IgD-negative memory B cell (primary cell): ENCODE data around the gene PGM5. TPM values are rescaled to one million over a fixed set of nuclear protein-coding genes. Genes with fewer than 3 reads are reported as not detected.

Experiments used
- H3K27ac Mint-ChIP-seq, 3 donors: one replicate each; pipeline ENCODE4 v1.8.0; 2020 to 2022; ENCODE audit warnings: mild to moderate bottlenecking in 3 of 3, mixed read lengths in 3 of 3, moderate library complexity in 1 of 3
- H3K27me3 Mint-ChIP-seq: one replicate; pipeline ENCODE4 v1.8.0; 2021; ENCODE audit warnings: mixed read lengths
- H3K36me3 Mint-ChIP-seq: one replicate; pipeline ENCODE4 v1.8.0; 2020; ENCODE audit warnings: mild to moderate bottlenecking, mixed read lengths
- H3K4me1 Mint-ChIP-seq, 3 donors: one replicate each; pipeline ENCODE4 v1.8.0; 2020 to 2022; ENCODE audit warnings: mixed read lengths in 3 of 3, mild to moderate bottlenecking in 1 of 3
- H3K4me3 Mint-ChIP-seq, 4 donors: one replicate each; pipeline ENCODE4 v1.8.0; 2020 to 2022; ENCODE audit warnings: mild to moderate bottlenecking in 4 of 4, mixed read lengths in 4 of 4, moderate library complexity in 3 of 4
- H3K9me3 Mint-ChIP-seq, 3 donors: one replicate each; pipeline ENCODE4 v1.8.0; 2020 to 2021; ENCODE audit warnings: mixed read lengths in 3 of 3, mild to moderate bottlenecking in 1 of 3
- polyA plus RNA-seq: library from polyadenylated mRNA; unstranded; fragments of 300-500 nt; fragmentation: Illumina TruSeq; gene quantifications from one replicate; pipeline ENCODE4 v1.2.3, GENCODE V29; 2021

Gene PGM5
- polyA plus RNA-seq, 1 donor from 2014 or later = not detected

GRCh38 chr9:68493541-68493940 is 137.1 kb downstream of the PGM5 start:
- no peaks in the 10 kb centered on the region for H3K9me3 Mint-ChIP-seq
- H3K27me3 Mint-ChIP-seq = peaks cover 19% of the 10 kb centered on the region
- no peaks in the 10 kb centered on the region for H3K4me1 Mint-ChIP-seq
- peaks cover 5% of the 10 kb centered on the region for H3K36me3 Mint-ChIP-seq
- H3K27ac Mint-ChIP-seq = no peak overlapping the region
- no peak overlapping the region for H3K4me3 Mint-ChIP-seq

- Mint-ChIP-seq H3K9me3 (no peaks in the 10 kb centered on the region), H3K4me3 (no peak overlapping the region), H3K27me3 (peaks cover 17% of the 10 kb centered on the region), H3K4me1 (no peaks in the 10 kb centered on the region), H3K36me3 (peaks cover under 1% of the 10 kb centered on the region), H3K27ac (no peak overlapping the region)
These were observed 137.7 kb downstream of the PGM5 start for GRCh38 chr9:68493958-68494577.

DNA sequence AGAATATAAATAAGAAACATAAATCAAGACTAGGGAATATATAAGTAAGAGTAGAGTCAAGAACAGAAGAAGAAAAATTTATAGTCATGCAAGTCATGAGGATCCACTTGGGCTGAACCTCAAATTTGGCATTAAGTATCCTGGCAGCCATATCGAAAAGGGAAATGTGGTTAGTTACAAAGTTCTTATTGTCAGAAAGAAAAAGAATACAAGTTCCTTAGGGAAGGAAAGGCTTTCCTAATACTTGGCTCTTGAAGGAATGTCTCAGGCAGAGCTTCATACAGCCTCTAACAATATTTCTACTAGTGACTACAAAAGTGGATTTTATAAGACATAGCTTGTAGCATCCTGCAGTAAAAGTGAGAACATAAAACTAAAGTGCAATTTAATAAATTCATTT is 138.8 kb downstream of the PGM5 start:
- no peak overlapping the region for H3K4me3 Mint-ChIP-seq
- peaks cover 16% of the 10 kb centered on the region for H3K27me3 Mint-ChIP-seq
- no peaks in the 10 kb centered on the region for H3K4me1 Mint-ChIP-seq

DNA sequence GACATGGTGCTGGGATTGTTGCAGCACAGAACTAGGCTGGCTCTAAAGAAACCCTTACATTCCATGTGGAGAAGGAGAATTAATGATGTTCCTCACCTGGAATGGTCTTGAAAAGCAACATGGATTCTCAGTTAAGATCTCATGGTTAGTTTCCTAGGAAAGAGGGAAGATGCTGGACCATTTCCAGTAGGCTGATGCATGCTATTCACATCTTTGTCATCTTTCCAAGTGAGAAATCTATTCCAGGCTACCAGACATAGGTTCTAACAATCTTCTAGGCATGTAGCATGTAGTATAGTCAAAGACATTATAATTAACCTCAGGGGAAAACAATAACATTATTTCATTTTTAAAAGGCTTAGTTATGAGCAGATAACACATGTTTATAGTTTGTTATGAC is 139.9 kb downstream of the PGM5 start:
- Mint-ChIP-seq H3K27me3 (peaks cover 11% of the 10 kb centered on the region), H3K9me3 (no peaks in the 10 kb centered on the region), H3K36me3 (no peaks in the 10 kb centered on the region), H3K27ac (no peak overlapping the region), H3K4me3 (no peak overlapping the region), H3K4me1 (no peaks in the 10 kb centered on the region)

More for the DNA sequence above, 138.8 kb downstream of the PGM5 start:
- Mint-ChIP-seq H3K9me3 (no peaks in the 10 kb centered on the region), H3K27ac (no peak overlapping the region), H3K36me3 (no peaks in the 10 kb centered on the region)

GRCh38 chr9:68497629-68498028 is 141.2 kb downstream of the PGM5 start:
- no peak overlapping the region for H3K27ac Mint-ChIP-seq
- H3K4me3 Mint-ChIP-seq = no peak overlapping the region
- H3K27me3 Mint-ChIP-seq = peaks cover 11% of the 10 kb centered on the region
- no peaks in the 10 kb centered on the region for H3K36me3 Mint-ChIP-seq
- no peaks in the 10 kb centered on the region for H3K4me1 Mint-ChIP-seq
- no peaks in the 10 kb centered on the region for H3K9me3 Mint-ChIP-seq

DNA sequence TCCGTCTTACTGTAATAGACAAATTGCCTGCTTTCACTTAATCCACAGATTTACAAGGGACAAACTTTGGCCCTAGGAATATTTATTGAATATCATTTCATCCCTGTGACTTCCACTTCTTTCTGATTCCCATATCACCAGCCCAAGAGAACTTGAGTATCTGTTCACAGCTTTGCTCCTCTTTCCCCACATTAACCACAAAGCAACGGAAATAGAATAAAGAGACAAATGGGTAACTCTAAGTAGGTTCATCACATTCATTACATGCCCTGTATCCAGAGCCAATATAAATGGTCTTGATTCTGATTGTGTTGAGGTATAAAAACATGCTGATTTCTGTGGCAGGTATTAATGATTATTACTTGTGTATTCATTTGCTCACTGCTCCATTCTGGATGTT is 142.4 kb downstream of the PGM5 start:
- H3K36me3 Mint-ChIP-seq = no peaks in the 10 kb centered on the region
- H3K27ac Mint-ChIP-seq = no peak overlapping the region
- no peak overlapping the region for H3K4me3 Mint-ChIP-seq
- H3K4me1 Mint-ChIP-seq = no peaks in the 10 kb centered on the region
- H3K27me3 Mint-ChIP-seq = peaks cover 8% of the 10 kb centered on the region
- no peaks in the 10 kb centered on the region for H3K9me3 Mint-ChIP-seq

- no peaks in the 10 kb centered on the region for H3K9me3 Mint-ChIP-seq
- H3K4me3 Mint-ChIP-seq = no peak overlapping the region
- H3K27ac Mint-ChIP-seq = no peak overlapping the region
- H3K27me3 Mint-ChIP-seq = peaks cover 6% of the 10 kb centered on the region
- peaks cover 0 to 2% (median 0%) of the 10 kb centered on the region in 3 donors for H3K4me1 Mint-ChIP-seq
- H3K36me3 Mint-ChIP-seq = no peaks in the 10 kb centered on the region
These were observed 144.3 kb downstream of the PGM5 start for GRCh38 chr9:68500457-68501381.

- Mint-ChIP-seq H3K4me1 (peaks cover 0 to 8% (median 8%) of the 10 kb centered on the region in 3 donors), H3K27ac (no peak overlapping the region), H3K27me3 (peaks cover 5% of the 10 kb centered on the region), H3K9me3 (no peaks in the 10 kb centered on the region), H3K4me3 (no peak overlapping the region), H3K36me3 (no peaks in the 10 kb centered on the region)
These were observed 145.9 kb downstream of the PGM5 start for GRCh38 chr9:68502279-68502678.

GRCh38 chr9:68505681-68506409 is 149.4 kb downstream of the PGM5 start:
- Mint-ChIP-seq H3K27me3 (no peaks in the 10 kb centered on the region), H3K36me3 (no peaks in the 10 kb centered on the region), H3K9me3 (no peaks in the 10 kb centered on the region), H3K4me1 (peaks cover 0 to 10% (median 9%) of the 10 kb centered on the region in 3 donors), H3K4me3 (no peak overlapping the region), H3K27ac (no peak overlapping the region)

GRCh38 chr9:68506551-68506950 is 150.1 kb downstream of the PGM5 start:
- no peaks in the 10 kb centered on the region for H3K9me3 Mint-ChIP-seq
- H3K27ac Mint-ChIP-seq = no peak overlapping the region
- H3K4me1 Mint-ChIP-seq = peaks cover 0 to 10% (median 9%) of the 10 kb centered on the region in 3 donors
- H3K36me3 Mint-ChIP-seq = no peaks in the 10 kb centered on the region
- H3K27me3 Mint-ChIP-seq = no peaks in the 10 kb centered on the region
- H3K4me3 Mint-ChIP-seq = peak overlapping the region in 1 of 4 donors; percentile 35

DNA sequence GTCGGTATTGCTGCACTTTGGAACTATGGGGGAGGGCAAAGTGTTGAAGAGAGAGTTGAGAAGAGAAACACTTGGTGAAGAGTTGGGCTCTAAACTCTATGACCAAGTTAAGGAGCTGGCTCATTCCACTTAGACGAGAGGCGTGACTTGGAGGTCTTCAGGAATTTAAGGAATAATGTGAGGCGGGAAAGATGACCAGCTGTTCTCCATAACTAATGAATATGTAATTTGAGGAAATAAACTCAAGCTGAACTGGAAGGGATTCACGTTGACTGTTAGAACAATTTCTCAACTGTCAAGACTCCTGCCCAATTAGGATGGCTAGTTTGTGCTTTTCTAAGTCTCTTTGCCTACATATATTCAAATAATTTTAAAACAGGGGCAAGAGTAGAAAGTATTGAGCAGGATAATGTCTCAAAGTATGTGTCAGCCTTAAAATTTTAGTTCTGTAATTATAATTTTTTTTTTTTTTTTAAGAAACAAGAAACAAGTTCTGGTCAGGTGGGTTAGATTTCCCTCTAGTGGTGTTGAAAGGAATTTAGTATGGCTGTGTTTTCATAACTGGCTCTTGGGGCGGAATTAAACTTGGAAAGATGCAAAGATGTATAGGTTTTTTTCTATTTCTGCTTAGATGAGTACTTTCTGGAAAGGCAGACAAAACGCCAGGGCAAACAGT is 150.9 kb downstream of the PGM5 start:
- Mint-ChIP-seq H3K4me1 (peaks cover 0 to 10% (median 9%) of the 10 kb centered on the region in 3 donors), H3K9me3 (no peaks in the 10 kb centered on the region), H3K36me3 (no peaks in the 10 kb centered on the region), H3K4me3 (no peak overlapping the region), H3K27me3 (no peaks in the 10 kb centered on the region), H3K27ac (no peak overlapping the region)

- no peaks in the 10 kb centered on the region for H3K9me3 Mint-ChIP-seq
- H3K4me3 Mint-ChIP-seq = no peak overlapping the region
- no peak overlapping the region for H3K27ac Mint-ChIP-seq
- peaks cover 0 to 10% (median 9%) of the 10 kb centered on the region in 3 donors for H3K4me1 Mint-ChIP-seq
- no peaks in the 10 kb centered on the region for H3K36me3 Mint-ChIP-seq
- H3K27me3 Mint-ChIP-seq = no peaks in the 10 kb centered on the region
These were observed 151.4 kb downstream of the PGM5 start for GRCh38 chr9:68507806-68508145.

GRCh38 chr9:68508547-68508946 is 152.1 kb downstream of the PGM5 start:
- no peak overlapping the region for H3K4me3 Mint-ChIP-seq
- H3K9me3 Mint-ChIP-seq = no peaks in the 10 kb centered on the region
- peaks cover 0 to 10% (median 9%) of the 10 kb centered on the region in 3 donors for H3K4me1 Mint-ChIP-seq
- no peaks in the 10 kb centered on the region for H3K36me3 Mint-ChIP-seq
- H3K27ac Mint-ChIP-seq = no peak overlapping the region
- H3K27me3 Mint-ChIP-seq = no peaks in the 10 kb centered on the region

DNA sequence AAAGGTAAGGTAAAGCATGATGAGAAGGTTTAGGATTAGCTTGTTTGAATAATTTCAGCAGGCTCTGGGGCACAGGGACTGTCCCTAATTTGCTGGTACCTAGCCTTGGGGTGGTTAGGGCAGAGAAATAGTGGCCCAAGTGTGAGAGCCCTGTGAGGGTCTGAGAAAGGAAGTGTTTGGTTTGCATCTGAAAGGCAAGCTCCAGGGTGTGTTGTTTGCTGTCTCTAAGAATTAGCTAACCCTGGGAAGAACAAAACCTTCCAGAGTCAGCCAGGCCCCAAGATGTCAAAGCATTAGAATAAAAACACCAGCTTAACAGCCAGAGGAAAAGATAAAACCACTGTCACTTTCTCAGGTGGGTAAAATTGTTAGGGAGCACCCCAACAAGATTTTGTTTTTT is 153.3 kb downstream of the PGM5 start:
- no peaks in the 10 kb centered on the region for H3K27me3 Mint-ChIP-seq
- no peaks in the 10 kb centered on the region for H3K9me3 Mint-ChIP-seq
- H3K27ac Mint-ChIP-seq = no peak overlapping the region
- H3K36me3 Mint-ChIP-seq = no peaks in the 10 kb centered on the region
- H3K4me1 Mint-ChIP-seq = peaks cover 0 to 9% (median 8%) of the 10 kb centered on the region in 3 donors
- H3K4me3 Mint-ChIP-seq = peak overlapping the region in 1 of 4 donors; percentile 2

DNA sequence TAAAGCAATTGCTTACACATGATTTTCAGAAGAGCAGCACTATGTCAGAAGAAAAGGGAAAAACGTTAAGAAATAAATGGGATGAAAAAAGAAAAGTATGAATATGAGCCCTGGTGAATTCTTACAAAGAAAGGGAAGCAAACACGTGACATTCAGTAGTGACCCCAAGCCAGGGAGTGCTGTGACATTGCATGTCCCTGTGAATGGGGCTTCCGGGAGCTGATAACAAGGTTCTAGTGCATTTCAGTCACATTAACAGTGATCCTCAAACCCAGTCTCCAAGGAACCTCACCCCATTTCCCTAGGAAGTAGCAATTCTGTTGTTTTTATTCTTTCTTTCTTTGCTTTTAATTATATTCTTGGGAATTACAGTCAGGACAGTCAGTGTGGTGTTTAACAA is 157.0 kb downstream of the PGM5 start:
- no peak overlapping the region for H3K27ac Mint-ChIP-seq
- H3K4me1 Mint-ChIP-seq = no peaks in the 10 kb centered on the region
- H3K4me3 Mint-ChIP-seq = no peak overlapping the region
- H3K9me3 Mint-ChIP-seq = peaks cover 0 to 6% (median 2%) of the 10 kb centered on the region in 3 donors
- no peaks in the 10 kb centered on the region for H3K36me3 Mint-ChIP-seq
- peaks cover 4% of the 10 kb centered on the region for H3K27me3 Mint-ChIP-seq
